HG03575 (cell line): Measurements from ENCODE around the gene PPTC7.
"Not testable (repeated sequence)": the region's sequence is repeated elsewhere in the genome, so short reads cannot be mapped to it uniquely, and the experiment has no call there.

ENCODE experiments used
- ATAC-seq: cut with Tn5 transposase; IDR thresholded peaks from one replicate; pipeline ENCODE4 v1.9.1; 2021; ENCODE audit not compliant: unreplicated experiment, insufficient number of reproducible peaks, low FRiP score; ENCODE audit errors: extremely low read depth

PPTC7 gene

DNA sequence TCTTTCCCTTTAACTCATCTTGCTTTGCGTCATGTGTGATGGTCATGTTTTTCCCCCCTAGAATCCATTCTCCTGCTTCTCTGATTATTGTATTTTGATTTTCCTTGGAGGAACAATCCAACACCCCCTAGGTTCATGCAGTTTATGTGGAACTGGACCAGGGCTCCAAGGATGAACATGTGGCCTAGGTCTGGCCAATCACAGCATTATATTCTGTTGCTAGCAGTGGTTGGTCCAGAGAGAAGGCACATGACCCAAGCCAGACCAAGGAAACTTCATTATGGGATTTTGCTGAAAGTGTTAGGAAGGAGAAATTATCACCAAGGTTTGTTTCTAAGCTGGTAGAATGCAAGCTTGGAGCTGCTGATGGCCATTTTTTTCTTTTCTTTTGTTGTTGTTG, 6.9 kb upstream of the PPTC7 start:
- ATAC-seq: no peak

- ATAC-seq: not testable (repeated sequence)
Measured at GRCh38 chr12:110587102-110587501, 4.0 kb upstream of the PPTC7 start.

- no peak for ATAC-seq
Measured at GRCh38 chr12:110585231-110585799, 2.2 kb upstream of the PPTC7 start.

- no peak for ATAC-seq
Measured at GRCh38 chr12:110582276-110583136, 612 bp downstream of the PPTC7 start.

DNA sequence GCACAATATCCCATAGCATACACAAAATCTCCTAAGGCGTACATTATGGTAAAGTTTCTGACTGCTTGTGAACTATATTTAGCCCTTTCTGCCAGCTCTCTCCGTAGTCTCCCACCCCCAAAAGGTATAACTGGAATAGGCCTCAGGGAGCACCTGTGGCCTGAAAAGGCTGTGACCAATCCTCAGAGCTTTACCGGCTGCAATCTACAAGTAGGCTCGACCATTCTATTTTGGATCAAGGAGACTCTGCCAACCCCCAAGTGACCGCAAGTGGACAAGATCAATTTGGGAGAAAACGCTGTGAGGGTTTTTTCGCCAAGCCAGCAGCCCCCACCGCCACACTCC, 1.2 kb downstream of the PPTC7 start:
- ATAC-seq: no peak

DNA sequence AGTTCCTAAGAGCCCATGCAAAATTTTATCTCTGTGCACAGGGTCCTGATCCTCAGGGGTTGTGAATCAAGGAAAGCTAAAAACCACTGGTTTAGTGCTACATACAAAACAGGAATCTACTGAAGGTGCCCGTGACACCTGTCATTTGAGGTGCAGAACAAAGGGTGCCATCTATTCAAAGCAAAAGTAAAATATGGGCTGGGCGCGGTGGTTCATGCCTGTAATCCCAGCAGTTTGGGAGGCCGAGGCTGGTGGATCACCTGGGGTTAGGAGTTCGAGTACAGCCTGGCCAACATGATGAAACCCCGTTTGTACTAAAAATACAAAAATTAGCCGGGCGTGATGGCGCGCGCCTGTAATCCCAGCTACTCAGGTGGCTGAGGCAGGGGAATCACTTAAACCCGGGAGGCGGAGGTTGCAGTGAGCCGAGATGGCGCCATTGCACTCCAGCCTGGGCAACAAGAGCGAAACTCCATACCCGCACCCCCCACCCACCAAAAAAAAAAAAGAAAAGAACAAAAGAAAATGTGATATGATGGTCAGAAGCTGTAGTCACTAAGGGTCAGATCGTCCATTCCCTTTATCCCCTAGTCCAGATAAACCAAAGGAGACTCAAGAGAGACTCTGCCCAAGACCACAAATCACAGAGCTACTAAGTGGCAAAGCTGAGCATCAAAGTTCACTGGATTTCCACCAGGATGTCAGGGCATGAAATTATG, 3.4 kb downstream of the PPTC7 start:
- no peak for ATAC-seq

GRCh38 chr12:110578694-110579534, 4.2 kb downstream of the PPTC7 start:
- no peak for ATAC-seq

- ATAC-seq: no peak
Measured at GRCh38 chr12:110577864-110578693, 5.0 kb downstream of the PPTC7 start.

DNA sequence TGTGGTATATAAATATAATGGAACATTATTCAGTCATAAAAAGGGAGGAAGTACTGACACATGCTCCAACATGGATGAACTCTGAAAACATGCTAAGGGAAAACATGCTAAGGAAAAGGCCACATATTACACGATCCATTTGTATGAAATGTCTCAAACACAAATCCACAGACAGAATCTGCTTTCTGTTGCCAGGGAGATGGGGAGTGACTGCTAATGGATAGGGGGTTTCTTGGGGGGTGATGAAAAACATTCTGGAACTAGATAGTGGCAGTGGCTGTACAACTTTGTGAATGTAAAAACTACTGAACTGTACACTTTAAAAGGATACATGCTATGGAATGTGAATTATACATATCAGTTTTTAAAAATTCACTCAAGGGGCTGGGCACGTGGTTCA, 6.6 kb downstream of the PPTC7 start:
- ATAC-seq: no peak

- no peak for ATAC-seq
Measured at GRCh38 chr12:110575326-110575725, 7.8 kb downstream of the PPTC7 start.

DNA sequence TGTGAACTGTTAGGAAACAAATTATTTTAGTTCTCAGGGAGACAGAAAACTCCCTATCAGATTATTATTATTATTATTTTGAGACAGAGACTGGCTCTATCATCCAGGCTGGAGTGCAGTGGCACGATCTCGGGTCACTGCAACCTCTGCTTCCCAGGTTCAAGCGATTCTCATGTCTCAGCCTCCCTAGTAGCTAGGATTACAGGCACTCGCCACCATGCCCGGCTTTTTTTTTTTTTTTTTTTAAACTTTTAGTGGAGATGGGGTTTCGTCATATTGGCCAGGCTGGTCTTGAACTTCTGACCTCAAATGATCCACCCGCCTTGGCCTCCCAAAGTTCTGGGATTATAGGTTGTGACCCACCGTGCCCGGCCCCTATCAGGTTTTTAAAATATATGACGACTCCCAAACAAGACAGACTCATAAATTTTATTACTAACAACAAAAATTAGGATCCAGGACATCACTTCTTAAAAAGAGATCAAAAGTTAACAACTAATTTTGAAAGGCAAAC, 8.3 kb downstream of the PPTC7 start:
- not testable (repeated sequence) for ATAC-seq

GRCh38 chr12:110574044-110574443, 9.1 kb downstream of the PPTC7 start:
- ATAC-seq: no peak

DNA sequence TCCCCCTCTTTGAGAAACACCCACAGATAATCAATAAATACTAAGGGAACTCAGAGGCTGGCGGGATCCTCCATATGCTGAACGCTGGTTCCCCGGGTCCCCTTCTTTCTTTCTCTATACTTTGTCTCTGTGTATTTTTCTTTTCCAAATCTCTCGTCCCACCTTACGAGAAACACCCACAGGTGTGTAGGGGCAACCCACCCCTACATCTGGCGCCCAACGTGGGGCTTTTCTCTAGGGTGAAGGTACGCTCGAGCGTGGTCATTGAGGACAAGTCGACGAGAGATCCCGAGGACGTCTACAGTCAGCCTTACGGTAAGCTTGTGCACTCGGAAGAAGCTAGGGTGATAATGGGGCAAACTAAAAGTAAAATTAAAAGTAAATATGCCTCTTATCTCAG, 12.3 kb downstream of the PPTC7 start:
- ATAC-seq: not testable (repeated sequence)

- ATAC-seq: not testable (repeated sequence)
Measured at GRCh38 chr12:110569838-110570237, 13.3 kb downstream of the PPTC7 start.

DNA sequence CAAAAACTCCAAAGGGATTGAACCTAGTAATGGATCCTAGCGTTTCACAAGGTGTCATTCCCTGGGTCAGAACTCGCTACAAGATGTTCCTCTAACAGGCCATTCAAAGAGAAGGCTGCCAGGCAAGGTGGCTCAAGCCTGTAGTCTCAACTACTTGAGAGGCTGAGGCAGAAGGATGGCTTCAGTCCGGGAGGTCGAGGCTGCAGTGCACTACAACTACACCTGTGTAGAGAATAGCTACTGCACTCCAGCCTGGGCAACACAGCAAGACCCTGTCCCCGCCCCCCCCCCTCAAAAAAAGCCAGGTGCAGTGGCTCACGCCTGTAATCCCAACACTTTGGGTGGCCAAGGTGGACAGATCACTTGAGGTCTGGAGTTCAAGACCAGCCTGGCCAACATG, 14.4 kb downstream of the PPTC7 start:
- no peak for ATAC-seq

DNA sequence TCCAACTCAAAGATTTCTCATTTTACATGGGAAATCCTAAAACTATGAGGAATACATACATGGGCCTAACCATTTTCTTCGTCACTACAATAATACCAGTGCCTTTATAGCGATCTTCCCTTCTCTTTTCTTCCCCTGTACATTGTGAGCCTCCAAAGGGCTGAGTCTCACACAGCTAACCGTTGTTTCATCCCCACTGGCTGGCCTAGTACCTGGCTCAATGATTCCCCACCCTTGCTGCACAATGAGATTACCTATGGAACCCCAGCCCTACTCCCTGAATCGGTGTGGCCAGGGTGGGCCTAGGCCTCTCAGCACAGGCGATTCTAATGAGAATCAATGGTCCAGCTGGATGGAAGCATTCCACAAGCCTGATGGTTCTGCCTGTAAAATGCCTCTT, 16.1 kb downstream of the PPTC7 start:
- ATAC-seq: no peak

- no peak for ATAC-seq
Measured at GRCh38 chr12:110565894-110566871, 16.9 kb downstream of the PPTC7 start.
